SHP77 treated with DMSO at 0.1 percent for 48 hours (cell line): ENCODE results near the gene CNPY4.

Source experiments
- DNase-seq: peaks from one replicate; lab custom pipeline; 2025; lab: John Stamatoyannopoulos, UW

CNPY4 gene

DNA sequence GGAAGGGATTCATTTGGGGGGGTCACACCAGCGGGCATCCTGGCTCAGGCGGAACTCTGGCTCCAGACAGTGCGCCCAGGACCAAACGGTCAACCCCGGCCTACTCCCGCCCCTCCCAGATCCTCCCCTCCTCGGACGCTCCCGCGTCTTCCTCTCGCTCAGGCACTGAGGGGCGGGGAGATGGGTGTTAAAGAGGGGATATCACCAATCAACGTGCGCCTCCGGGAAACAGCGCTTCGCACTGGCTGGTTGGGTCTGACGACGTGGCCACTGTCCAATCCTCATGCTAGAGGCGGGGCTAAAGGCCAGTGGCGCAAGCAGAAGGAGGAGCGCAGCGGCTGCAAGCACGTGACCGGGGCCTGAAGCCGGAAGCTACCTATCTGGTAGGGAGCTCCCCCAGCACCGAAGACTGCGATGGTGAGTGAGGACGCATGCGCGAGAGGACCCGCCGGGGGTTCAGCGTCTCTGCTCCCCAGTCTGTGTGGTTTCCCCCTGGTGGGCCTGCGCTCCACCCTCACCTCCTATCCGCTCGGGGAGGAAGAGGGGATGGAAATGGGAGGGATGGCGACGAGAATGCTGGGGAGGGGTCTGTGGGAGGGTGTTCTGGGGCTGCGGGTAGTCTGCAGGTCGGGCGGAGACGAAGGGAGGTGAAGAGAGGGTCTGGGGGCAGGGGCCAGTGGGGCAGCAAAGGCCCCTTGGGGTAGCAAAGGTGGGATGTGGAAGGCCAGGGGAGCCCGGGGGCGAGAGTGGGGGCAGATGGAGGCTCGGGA lies 29.3 kb downstream of the CNPY4 start, which contains the start of gene LAMTOR4:
Gene LAMTOR4, plus strand, starts transcription at position 360 of the 770 bp plus-strand sequence. Its CDS starts 55 bp downstream, at position 415.
- peak; percentile 98 for DNase-seq

DNA sequence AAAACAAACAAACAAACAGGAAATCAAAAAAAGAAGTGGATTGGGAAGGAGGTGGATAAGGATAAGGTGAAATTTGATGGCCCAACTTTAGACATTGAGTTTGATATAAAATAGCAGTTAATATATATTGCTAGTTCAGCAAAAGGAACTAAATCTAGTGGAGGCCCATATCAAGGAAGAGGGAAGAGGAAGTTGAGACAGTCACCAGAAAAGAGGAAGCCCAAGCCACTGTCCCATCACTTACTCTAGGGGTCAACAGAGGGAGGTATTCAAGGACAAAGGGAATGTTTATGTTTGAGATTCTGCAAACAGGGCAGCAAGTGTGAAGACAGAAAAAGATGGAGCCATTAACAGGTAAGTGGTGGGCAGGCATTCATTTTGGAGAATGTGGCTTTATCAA lies 33.0 kb downstream of the CNPY4 start:
- DNase-seq, result no peak

DNA sequence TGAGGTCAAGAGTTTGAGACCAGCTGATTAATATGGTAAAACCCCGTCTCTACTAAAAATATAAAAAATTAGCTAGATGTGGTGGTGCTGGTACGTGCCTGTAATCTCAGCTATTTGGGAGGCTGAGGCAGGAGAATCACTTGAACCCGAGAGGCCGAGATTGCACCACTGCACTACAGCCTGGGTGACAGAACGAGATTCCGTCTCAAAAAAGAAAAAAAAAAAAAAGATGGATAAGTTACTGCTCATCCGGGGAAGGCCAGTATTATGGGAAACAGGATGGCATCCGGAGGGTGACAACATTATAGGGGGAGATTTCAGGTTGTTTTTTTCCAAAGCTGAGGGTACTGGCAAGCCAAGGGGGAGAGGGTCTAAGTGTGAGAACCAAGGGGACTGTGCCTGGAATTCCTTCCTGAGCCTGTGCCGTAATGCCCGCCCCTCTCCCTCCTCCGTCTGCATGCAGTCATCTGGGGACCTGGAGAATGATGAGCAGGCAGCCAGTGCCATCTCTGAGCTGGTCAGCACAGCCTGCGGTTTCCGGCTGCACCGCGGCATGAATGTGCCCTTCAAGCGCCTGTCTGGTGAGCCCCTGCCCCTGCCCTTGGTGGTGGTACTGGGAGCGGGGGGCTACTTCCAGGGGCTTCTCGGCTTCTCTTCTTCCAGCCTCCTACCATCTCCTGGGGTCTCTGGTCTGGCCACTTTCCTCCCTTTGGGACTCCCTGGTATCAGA lies 33.7 kb downstream of the CNPY4 start:
- DNase-seq, result no peak

DNA sequence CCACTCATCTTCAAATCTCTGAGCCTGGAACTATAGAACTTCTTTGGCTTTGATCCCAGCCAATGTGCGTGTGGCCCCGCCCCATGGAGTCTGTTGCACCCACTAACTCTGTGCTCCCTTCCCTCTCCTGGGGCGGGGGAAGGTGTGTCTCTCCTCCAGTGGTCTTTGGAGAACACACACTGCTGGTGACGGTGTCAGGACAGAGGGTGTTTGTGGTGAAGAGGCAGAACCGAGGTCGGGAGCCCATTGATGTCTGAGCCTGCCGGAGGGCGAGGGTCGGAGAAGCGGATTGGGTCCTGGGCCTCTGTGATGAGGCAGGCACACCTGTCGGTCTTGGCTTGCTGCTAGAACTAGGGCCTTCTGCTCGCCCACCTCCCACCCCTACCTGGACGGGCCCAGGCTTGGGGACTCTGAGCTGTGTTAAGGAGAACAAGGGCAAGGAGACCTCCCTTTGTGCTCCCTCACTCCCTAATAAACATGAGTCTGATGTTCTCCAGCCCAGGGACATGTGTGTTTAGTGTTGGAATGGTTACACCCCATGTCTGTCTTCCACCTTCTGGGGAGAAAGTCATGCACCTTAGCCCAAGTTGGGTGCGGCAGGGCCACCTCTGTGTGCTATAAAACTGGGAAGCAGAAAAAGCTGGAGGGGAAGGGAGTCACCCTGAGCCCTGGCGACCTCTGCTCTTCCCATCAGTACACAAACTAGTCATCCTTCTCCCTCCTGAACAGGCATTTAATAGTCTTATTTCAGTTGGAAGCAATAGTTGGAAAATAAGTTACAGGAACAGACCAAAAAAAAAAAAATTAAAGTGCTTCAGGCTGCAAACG lies 34.5 kb downstream of the CNPY4 start:
- no peak for DNase-seq

DNA sequence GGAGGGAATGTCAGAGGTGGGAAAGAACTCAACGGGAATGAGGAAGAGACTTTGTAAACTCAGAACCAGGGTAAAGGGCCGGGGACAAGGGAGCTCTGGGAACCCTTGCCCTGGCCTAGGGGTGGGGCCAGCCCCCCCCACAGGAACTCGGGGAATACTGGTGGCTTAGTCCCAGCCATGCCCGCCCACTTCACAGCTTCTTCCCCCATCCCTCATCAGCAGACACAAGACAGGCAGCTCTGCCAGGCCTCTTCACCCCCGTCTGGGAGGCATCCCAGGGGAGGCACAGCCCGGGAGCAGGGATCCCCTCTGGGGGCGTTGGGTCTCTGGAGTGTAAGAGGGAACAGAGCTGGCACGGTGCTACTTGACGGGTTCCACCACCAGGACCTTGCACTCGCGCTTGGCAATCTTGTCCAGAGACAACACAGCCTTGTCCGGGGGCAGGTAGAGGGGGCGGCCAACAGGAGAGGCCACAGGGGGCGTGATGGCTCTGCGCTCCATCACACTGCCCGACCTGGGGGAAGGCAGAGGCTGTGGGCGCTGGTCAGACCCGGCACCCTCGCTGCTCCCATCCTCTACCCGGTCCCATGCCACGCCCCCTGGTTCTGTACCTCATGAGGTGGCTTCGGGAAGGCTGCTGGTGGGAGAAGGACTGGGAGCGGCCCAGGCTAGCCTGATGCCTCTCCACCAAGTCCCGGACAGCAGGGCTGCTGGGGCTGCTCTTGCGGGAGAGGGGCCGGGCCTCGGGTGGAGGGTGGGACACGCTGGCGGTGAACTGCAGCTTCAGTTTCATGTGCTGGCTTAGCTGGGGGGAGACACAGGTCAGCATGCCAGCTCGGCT lies 35.4 kb downstream of the CNPY4 start:
- no peak for DNase-seq

DNA sequence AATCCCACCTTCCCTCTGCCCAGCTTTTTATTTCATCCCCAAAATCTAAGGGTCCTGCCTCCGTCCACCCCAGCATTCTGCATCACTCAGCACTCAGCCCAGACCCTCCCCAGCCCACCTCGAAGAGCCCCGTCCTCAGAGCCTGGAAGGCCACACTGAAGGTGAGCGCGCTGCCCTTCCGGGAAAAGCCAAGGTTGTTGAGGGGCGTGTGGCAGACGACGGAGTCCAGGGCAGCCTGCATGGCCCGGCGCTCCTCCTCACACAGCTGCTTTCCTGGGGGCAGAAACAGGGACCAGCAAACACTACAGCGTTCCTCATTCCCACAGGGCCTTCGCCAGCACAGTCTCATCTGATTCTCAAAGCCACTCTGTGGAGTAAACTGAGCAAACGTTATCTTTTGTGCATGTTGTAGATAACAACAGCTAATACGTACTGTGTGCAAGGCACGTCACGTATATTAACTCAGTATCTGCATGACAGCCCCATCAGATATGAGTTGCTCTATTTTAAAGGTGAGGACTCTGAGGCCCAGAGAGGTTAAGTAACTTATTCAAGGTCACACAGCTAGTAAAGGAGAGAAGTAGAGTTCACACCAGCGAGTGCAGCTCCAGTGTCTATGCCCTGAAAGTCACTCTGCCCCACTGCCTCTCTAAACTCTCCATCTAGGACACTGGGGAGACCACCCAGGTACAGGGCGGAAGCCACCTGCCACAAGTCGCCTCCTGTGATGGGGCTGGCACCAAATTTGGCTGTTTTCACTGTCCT lies 36.3 kb downstream of the CNPY4 start:
- no peak for DNase-seq

DNA sequence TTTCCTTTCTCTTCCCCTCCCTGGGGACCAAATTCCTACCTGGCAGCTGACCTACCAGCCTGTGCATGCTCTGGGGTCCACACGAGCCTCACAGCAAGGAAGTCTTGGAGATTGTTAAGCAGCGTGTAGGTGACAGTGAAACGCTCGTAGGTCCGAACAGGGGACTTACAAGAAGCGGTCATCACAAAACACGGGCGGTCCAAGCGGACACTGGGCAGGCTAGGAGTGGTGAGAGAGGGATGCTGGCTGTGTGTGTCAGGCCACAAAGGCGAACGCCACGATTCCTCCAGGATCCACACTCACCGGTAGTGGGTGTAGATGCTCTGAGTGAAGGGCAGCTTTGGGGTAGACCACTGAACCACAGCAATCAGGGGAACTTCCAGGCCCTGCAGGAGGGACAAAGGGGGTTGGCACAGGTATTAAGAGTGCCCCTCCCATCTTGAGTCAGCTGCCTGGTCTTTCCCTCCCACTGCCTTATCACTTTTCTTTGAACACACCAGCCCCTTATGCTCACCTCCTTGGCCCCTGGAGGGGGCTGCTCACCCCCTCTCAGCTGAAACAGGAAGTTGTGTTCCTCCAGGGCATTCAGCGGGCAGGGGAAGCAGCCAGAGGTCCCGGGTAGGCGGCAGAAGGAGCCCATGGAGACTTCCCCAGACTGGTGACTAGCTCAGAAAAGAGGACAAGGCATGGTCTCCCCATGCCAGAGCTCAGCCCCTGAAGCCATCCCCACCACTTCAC lies 37.1 kb downstream of the CNPY4 start:
- DNase-seq, result no peak

DNA sequence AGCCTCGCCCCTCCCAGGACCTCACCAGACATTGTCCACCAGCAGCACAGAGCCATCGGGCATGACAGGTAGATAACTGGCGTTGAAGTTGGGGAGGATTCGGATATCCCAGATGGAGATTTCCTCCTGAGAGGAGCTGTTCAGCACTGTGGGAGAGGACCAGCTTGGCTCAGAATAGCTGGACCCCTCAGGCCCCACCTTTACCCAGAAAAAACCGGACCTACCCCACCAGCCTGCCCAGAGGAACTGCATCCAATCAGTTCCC lies 37.6 kb downstream of the CNPY4 start:
- DNase-seq, result no peak

DNA sequence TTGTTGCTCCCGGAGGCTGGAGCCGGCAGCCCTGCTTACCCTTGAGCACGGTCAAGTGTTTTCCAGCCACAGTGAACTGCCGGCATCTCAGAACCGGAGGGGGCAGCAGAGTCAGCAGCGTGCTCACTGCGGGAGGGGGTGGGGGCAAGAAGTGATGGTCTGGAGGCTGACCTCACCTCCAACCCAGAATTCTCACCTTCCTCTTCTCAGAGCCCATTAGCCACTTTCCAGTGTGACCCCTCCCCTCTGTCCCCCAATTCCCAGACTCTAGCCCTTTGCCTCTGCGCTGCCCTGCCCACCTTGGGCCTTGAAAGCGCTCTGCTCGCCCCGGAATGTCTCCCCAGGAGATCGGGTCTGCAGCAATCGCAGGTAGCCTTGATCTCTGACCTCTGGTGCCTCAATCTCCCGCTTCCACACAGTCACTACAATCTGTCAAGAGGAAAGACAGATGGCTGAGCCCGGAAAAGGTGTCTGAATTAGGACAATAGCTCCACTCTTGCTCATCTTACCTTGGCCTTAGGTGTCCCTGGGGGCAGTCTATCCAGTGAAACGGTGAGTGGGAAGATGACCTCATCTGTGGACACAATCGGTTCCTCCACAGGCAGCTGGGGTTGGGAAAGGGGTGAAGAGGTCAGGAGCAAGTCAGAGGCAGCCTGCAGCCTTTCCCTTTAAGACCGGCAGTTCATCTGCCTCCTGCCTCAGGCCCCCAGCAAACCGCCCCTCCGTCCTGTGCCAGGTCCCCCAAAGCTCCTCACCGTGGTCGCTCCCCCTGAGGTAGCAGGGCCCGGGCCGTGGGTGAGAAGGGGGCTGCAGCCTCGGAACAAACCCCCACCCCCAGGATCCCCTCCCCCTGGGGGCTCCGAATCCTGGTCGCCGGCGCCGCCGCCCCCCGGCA lies 38.1 kb downstream of the CNPY4 start:
- no peak for DNase-seq

DNA sequence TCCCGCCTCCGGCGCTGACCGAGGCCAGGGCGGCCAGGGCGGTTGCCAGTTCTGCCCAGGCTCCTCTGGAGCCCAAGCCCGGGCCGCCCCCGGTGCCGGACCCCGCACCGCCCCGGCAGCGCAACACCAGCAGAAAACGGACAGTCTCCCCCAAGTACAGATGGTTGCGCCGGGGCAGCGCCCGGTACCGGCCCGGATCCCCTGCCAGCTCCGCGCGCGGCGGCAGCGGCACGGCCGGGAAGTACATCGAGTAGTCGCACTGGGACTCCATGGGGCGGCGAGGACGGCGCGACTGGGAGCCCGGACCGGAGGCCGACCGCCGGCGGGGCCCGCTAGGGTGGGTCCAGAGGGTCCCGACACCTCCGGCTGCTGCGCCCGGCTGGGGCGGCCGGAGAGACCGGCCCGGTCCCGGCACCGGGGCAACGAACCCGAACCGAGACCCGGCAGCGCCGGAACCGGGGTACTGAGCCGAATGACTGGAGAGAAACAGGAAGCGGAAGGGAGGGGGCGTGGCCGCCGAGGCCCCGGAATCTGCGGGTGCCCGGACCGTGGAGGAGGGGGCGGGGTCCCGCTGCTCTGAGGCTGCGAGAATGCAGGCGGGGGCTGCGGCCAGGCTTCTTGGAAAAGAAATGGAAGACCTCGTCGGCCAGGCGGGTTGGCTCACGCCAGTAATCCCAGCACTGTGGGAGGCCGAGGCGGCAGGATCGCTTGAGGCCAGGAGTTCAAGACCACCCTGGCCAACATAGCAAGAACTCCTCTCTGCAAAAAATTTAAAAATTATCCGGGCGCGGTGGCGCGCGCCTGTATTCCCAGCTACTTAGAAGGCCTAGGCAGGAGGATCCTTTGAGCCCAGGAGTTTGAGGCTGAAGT lies 39.0 kb downstream of the CNPY4 start, which contains the start of gene TRAPPC14:
Gene TRAPPC14, minus strand, starts transcription at position 495 of the 870 bp plus-strand sequence. Its CDS starts 224 bp downstream, at position 271.
- peak; percentile 52 for DNase-seq

DNA sequence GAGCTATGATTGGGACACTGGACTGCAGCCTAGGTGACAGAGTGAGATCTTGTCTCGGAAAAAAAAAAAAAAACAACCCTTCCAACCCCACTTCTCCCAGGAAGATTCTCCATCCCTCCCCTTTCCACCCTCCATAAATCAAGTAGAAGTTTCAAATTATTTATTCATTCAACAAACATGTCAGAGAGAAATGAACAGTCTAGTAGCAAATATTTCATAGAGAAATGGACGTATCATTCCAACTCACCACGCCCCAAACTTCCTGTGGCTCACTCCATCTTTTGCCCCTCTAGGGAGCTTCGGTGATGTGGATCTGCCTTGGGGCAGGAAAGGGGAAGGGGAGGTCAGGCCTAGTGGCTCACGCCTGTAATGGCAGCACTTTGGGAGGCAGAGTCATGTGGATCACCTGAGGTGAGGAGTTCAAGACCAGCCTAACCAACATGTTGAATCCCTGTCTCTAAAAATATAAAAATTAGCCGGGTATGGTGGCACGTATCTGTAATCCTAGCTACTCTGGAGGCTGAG lies 39.7 kb downstream of the CNPY4 start:
- DNase-seq, result no peak

DNA sequence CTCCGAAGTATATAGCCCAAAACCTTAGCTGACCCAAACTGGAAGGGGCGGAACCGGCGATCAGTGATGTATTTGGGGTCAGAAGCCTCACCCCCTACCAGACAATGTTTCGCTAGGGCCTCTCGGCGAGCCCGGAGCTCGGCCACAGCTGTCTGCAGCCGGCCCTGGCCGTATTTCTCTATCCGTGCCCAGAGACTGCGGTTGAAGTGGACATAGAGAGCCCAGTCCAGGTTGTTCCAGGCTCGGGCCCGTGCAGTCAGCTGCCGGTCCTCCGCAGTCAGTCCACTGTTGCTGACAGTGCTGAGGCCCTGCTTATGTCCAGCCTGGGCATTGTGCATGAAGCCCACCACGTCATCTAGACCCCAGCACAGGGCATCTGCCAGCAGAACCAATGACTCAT lies 40.6 kb downstream of the CNPY4 start:
- DNase-seq, result no peak

DNA sequence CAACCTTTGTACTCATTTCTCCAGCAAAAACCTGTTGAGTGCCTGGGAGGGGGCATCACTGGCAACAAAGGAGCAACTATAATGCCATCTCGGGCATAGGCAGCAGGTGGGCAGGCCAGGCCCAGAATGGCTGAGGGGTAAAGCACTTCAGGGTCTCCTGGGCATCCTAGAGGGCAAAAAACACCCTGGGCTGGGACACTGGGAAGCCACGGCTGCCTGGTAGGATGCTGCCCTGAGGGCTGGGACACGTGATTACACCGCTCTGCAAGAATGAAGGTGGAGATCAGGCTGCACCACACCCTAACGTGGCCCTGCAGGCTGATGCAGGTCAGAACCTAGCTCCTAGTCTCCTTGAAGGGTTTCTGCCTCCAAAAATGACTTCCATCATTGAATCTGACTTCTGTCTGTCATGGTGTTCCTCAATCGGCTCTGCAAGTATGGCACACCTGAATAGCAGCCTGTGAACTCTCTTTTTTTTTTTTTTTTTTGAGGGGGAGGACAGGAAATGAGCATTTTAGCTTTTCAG lies 43.6 kb downstream of the CNPY4 start:
- DNase-seq, result no peak

DNA sequence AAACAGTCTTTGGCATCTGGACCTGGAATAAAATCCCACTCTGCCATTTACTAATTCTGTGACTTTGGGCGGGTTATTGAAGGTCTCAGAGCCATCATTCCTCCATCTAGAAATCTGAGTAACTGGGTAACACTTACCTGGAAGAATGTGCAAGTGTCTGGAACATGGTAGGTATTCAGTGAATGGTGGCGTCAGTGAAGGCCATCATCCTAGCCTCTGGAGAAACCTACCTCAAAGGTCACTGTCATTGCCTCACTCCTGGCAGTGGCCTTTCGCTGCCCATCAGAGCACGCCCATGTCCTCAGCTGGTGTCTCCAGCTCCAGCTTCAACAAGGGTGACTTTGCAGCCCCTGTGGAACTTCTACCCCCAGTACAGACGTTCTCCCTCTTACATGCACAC lies 44.4 kb downstream of the CNPY4 start:
- DNase-seq, result no peak

DNA sequence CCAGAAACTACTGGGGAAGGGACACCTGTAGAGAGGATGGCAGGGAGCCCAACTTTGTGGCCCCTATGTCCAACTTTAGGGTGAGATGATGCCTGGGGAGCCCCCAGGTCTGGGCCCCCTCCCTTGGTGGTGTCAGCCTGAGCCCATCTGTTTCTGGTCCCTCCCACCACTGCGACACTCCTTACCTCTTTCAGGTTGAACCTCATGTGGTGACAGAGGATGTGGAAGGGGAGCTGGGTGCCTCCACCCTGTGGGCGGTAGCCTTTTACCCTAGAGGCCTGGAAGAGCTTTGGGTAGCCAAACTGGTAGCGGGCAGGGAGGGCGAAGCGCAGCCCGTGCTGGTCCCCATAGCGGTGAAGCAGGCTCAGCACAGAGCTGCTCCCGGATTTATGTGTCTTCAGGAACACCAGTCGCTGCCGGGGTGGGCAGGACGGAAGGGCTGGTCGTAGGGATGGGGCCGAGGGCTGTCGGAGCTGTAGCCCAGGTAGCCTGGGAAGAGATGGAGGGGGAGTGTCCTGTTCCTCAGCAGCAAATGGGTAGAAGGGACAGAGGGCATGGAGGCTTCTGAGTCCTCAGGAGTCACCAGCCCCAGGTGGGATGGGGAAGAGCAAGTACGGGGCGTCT lies 47.0 kb downstream of the CNPY4 start:
- DNase-seq, result no peak

DNA sequence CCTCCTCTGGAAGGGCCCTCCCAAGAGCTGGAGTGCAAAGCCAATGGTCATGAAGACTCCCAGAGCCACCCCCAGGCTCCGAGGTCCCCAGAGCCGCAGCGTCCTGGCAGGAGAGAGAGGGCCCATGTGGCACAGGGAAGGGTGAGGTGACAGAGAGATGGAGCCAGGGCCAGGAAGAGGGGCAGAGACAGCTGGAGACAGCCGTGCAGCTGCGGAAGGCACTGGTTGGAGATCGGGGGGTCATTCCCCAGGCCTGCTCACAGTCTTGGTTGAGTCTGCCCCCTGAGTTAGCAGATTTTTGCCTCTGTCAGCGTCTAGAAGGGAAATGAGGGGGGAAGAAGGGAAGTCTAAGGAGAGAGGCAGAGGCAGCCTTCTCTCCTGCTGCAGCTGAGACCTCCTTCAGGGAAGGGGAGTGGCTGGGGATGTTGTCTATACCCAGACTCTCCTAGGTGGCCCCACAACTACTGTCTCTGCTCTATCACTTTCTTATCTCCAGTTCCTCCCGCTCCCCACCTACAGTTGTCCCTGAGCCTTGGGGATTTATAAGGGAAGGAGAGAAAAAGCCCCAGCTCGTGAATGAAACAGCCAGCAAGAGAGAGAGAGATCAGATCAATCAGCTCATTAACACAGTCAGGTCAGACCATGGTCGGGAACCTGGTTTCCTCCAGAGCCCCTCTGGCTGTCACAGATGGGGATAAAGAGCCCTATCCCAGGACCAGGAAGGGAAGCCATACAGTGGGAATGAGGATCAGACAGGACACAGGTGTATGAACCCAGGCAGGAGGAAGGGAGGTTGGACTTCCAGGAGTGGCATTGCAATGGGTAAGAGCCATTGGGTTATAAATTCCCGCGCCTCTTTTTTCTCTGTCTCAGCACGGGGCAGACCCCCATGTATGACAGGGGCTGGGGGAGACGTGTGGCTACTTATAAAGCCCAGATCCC lies 47.8 kb downstream of the CNPY4 start:
- no peak for DNase-seq
